Breast epithelium (tissue), 4 donors: Measurements from ENCODE around the gene SNX11. TPM values are rescaled to one million over a fixed set of nuclear protein-coding genes. Genes with fewer than 3 reads are reported as not detected.

ENCODE experiments used
- DNase-seq, 2 donors: peaks; one replicate each; pipeline ENCODE4 v3.0.0-alpha.2; 2019; ENCODE audit warnings: low spot score in 2 of 2
- H3K27ac ChIP-seq, 2 donors: fragments of 200-600 bp; sonication (generic) in 1 of 2; one replicate each; pipeline ENCODE4 v1.5.1; 2016 to 2019; ENCODE audit warnings: mild to moderate bottlenecking in 1 of 2
- H3K27me3 ChIP-seq, 2 donors: fragments of 200-600 bp; sonication (generic) in 1 of 2; one replicate each; pipeline versions ENCODE4 v1.5.1 to v1.6.0; 2017 to 2019; ENCODE audit warnings: control low read depth in 1 of 2, mild to moderate bottlenecking in 1 of 2
- H3K36me3 ChIP-seq: fragments of 200-600 bp; one replicate; pipeline ENCODE4 v1.5.1; 2019
- H3K4me1 ChIP-seq, 2 donors: fragments of 200-600 bp; sonication (generic); one replicate each; pipeline ENCODE4 v1.5.1; 2016 to 2019; ENCODE audit warnings: control low read depth in 1 of 2
- H3K4me3 ChIP-seq, 3 donors: fragments of 200-600 bp; sonication (generic); 1 replicate in 2 of 3; 2 replicates in 1 of 3; pipeline ENCODE4 v1.5.1; 2016 to 2019; ENCODE audit warnings: mild to moderate bottlenecking in 3 of 3, moderate library complexity in 2 of 3
- H3K9me3 ChIP-seq, 2 donors: fragments of 200-600 bp; sonication (generic) in 1 of 2; one replicate each; pipeline ENCODE4 v1.5.1; 2016 to 2019; ENCODE audit warnings: control low read depth in 1 of 2
- POLR2A ChIP-seq: fragments of 450-650 bp; IDR thresholded peaks from one replicate; pipeline ENCODE4 v1.6.1; 2016; ENCODE audit warnings: antibody characterized with exemption, mild to moderate bottlenecking, moderate library complexity
- POLR2AphosphoS5 ChIP-seq, 3 donors: sonication (generic); formaldehyde crosslinking; IDR thresholded peaks; one replicate each; pipeline ENCODE4 v1.6.1; 2017; ENCODE audit warnings: antibody characterized with exemption in 3 of 3
- intact Hi-C: fragments of 100-400 bp; cut with DNase I; formaldehyde crosslinking; loops from one replicate; pipeline ENCODE4 v1.15.1; 2023; ENCODE audit warnings: low total_unique reads
- total RNA-seq, 3 donors: library from RNA; depleted of rRNA; stranded (reverse); fragments of >200 nt; gene quantifications; one replicate each; pipeline ENCODE4 v1.1.0, GENCODE V29; 2016
- TF ChIP-seq, protein P1 (sequence below), 3 donors: fragments of 450-650 bp; IDR thresholded peaks; one replicate each; pipeline ENCODE4 v1.5.1; 2016 to 2017; ENCODE audit warnings: antibody characterized with exemption in 3 of 3, mild to moderate bottlenecking in 3 of 3, moderate library complexity in 3 of 3

Gene SNX11
- total RNA-seq, 3 donors from 2014 or later: 13.4 to 19.7 (median 14.2) TPM

DNA sequence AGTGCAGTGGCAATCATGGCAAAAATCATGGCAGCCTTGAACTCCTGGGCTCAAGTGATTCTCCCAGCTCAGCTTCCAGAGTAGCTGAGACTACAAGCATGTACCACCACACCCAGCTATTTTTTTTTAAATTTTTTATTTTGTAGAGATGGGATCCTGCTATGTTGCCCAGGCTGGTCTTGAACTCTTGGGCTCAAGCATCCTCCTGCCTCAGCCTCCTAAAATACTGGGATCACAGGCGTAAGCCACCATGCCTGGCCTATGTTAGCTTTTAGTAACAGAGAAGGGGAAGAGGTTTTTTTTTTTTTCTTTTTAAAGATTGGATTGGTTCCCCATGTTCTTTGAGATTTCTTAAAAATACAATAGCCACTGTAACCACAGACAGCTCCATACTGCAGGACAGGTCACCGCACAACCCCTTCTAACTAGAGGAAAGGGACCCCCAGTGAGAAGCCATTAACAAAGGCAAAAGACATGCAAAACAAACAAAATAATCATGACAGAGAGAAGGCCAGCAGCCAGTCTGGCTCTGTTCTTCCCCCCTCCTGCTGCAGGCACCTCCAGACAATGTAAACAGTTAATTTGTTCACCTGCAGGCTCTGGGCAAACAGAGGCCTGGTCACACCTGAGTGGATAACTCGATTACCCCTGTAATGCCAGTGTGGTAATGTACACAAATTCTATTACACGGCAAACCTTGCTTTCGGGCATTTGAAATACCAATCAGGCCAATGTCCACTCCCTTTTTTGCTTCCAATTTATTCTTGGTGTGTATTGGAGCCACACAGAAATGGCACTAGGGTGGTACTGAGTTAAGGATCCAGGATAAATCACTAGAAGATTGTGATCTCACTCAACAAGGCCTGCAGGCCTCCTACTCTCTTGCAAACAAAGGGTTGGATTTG is 52.9 kb downstream of the SNX11 start:
- no peaks in the 10 kb centered on the region for H3K36me3 ChIP-seq
- TF ChIP-seq POLR2A (no peak), POLR2AphosphoS5 (IDR thresholded peaks at IDR 0.05) (no peak)
- TF ChIP-seq, protein P1, sequence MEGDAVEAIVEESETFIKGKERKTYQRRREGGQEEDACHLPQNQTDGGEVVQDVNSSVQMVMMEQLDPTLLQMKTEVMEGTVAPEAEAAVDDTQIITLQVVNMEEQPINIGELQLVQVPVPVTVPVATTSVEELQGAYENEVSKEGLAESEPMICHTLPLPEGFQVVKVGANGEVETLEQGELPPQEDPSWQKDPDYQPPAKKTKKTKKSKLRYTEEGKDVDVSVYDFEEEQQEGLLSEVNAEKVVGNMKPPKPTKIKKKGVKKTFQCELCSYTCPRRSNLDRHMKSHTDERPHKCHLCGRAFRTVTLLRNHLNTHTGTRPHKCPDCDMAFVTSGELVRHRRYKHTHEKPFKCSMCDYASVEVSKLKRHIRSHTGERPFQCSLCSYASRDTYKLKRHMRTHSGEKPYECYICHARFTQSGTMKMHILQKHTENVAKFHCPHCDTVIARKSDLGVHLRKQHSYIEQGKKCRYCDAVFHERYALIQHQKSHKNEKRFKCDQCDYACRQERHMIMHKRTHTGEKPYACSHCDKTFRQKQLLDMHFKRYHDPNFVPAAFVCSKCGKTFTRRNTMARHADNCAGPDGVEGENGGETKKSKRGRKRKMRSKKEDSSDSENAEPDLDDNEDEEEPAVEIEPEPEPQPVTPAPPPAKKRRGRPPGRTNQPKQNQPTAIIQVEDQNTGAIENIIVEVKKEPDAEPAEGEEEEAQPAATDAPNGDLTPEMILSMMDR (IDR thresholded peaks at IDR 0.05): no peak
- intact Hi-C loops: no loop called here
- H3K27ac ChIP-seq: no peak overlapping the region
- no peak for DNase-seq
- no peaks in the 10 kb centered on the region for H3K9me3 ChIP-seq
- H3K4me3 ChIP-seq: no peak overlapping the region
- no peaks in the 10 kb centered on the region for H3K4me1 ChIP-seq
- no peaks in the 10 kb centered on the region for H3K27me3 ChIP-seq

- H3K4me1 ChIP-seq: no peaks in the 10 kb centered on the region
- no peaks in the 10 kb centered on the region for H3K36me3 ChIP-seq
- TF ChIP-seq, protein P1 (IDR thresholded peaks at IDR 0.05): no peak
- TF ChIP-seq POLR2A (no peak), POLR2AphosphoS5 (IDR thresholded peaks at IDR 0.05) (no peak)
- no peaks in the 10 kb centered on the region for H3K9me3 ChIP-seq
- no peak overlapping the region for H3K4me3 ChIP-seq
- no peak for DNase-seq
- no peak overlapping the region for H3K27ac ChIP-seq
- intact Hi-C loops: no loop called here
- H3K27me3 ChIP-seq: no peaks in the 10 kb centered on the region
Measured at GRCh38 chr17:48161127-48161905, 53.8 kb downstream of the SNX11 start.

DNA sequence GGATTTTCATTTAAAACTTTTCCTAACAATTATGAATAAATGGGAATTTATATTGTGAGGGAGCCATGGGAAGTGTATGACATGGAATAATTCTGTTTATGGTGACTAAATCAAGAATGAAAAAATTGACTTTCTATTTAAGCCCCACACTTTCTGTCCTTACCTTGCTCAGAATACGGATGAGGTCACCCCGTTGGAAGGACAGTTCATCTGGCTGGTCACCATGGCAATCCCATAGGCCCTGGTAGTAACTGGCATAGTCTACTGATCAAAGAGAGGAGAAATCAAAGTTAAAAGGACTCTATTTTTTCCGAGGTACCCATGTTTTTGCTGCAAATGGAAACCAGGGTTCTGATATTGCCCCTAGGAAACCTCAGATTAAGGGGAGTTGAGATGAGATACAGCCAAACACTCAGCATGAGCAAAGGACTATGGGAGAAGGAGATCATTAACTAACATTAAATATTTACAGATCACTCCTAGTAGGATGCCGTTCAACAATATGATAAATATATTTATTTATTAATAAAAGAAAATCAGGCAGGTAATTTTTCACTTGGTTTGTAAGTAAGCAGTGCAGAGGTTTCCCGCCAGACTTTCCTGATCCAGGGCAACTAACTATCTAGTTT is 54.9 kb downstream of the SNX11 start:
- TF ChIP-seq POLR2AphosphoS5 (IDR thresholded peaks at IDR 0.05): no peak
- TF ChIP-seq, protein P1 (IDR thresholded peaks at IDR 0.05): no peak
- no peak for TF ChIP-seq POLR2A
- Histone ChIP-seq H3K4me1 (no peaks in the 10 kb centered on the region), H3K4me3 (no peak overlapping the region), H3K27ac (no peak overlapping the region), H3K27me3 (no peaks in the 10 kb centered on the region), H3K36me3 (no peaks in the 10 kb centered on the region), H3K9me3 (no peaks in the 10 kb centered on the region)
- intact Hi-C loops: no loop called here
- DNase-seq: no peak

- no peaks in the 10 kb centered on the region for H3K4me1 ChIP-seq
- H3K36me3 ChIP-seq: no peaks in the 10 kb centered on the region
- H3K27ac ChIP-seq: no peak overlapping the region
- no peaks in the 10 kb centered on the region for H3K27me3 ChIP-seq
- no peak for TF ChIP-seq POLR2A
- TF ChIP-seq, protein P1 (IDR thresholded peaks at IDR 0.05): no peak
- TF ChIP-seq POLR2AphosphoS5 (IDR thresholded peaks at IDR 0.05): no peak
- DNase-seq: no peak
- intact Hi-C loops: no loop called here
- no peak overlapping the region for H3K4me3 ChIP-seq
- no peaks in the 10 kb centered on the region for H3K9me3 ChIP-seq
Measured at GRCh38 chr17:48162946-48163506, 55.5 kb downstream of the SNX11 start.
